RPMI8226 (cell line): Measurements from ENCODE around the gene MARCHF10.
A peak's percentile ranks its signal among the peaks of the same experiment; 100 is the strongest.
"Not testable (repeated sequence)": the region's sequence is repeated elsewhere in the genome, so short reads cannot be mapped to it uniquely, and the experiment has no call there.

ENCODE experiments used
- DNase-seq: peaks from one replicate; pipeline ENCODE4 v3.0.0-alpha.2; 2015

MARCHF10 gene

DNA sequence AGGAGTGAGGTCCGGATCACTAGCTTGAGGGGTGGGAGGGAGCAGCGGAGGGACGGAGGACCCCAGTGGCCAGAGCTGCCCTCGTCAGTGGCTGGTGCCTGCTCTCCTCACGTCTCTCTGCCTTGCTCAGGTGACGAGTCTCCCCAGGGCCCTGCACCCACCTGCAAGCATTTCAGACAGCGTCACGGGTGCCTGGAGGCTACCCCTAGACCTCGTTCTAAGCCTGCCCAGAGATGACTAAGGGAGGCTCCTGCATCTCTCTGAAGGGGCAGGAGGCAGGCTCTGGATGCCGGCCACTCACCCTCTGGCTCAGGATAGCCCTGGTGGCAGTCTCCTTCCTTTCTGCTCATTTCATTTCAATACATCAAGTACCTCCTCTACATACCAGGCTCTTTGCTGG is 111.9 kb downstream of the MARCHF10 start:
- no peak for DNase-seq

DNA sequence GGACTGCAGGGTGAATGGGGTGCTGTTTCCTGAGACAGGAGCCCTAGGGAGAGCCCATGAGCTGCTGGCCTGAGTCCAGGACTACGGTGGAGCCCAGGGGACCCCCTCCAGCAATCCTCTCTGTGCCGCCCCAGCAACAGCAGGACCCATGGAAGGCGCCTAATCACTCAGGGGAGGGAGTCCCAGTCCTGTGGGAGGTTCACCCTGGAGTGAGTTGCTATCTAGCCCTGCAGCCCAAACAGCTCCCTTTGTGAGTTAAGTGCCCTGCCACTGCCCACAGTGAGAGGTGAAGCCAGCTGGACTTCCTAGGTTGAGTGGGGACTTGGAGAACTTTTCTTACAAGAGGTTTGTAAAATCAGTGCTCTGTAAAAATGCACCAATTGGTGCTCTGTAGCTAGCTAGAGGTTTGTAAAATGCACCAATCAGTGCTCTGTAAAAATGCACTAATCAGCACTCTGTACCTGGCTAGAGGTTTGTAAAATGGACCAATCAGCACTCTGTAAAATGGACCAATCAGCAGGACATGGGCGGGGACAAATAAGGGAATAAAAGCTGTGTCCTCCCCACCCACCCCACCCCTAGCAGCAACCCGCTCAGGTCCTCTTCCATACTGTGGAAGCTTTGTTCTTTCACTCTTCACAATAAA is 112.9 kb downstream of the MARCHF10 start:
- not testable (repeated sequence) for DNase-seq

DNA sequence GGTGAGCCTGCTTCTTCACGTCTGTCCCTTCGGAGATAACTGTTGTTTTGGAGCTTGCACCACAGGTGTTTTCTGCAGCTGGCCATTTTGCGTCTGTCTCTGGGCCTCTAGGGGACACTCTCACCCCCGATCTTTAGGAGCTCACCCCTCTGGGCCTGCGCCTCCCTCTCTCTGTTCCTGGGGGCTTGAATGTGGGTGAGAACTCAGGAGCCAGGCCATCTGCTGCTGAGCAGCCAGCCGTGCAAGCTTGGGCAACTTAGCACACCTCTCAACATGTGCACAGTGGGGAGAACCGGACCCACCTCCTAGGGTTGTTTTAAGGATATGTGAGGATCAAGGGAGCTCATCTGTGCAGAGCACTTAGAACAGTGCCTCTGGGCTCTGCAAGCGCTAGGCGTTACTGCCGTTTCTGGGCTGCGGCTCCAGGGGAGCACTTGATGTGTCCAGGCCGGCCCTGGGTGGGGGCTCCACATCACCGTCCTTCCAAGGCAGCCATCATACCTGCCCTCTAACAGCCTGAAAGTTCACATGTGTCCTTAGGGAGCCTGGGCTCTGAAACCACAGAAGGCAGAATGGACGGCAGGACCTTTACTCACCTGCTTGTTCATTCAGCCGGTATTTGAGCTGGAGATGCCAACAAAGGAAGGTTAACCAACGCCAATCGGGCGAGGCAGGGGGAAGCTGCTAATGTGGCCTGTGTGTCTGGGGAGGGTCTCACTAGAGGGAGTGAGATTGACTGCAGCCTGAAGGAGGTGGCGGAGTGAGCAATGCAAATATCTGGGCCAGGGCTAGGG is 114.3 kb downstream of the MARCHF10 start:
- no peak for DNase-seq

DNA sequence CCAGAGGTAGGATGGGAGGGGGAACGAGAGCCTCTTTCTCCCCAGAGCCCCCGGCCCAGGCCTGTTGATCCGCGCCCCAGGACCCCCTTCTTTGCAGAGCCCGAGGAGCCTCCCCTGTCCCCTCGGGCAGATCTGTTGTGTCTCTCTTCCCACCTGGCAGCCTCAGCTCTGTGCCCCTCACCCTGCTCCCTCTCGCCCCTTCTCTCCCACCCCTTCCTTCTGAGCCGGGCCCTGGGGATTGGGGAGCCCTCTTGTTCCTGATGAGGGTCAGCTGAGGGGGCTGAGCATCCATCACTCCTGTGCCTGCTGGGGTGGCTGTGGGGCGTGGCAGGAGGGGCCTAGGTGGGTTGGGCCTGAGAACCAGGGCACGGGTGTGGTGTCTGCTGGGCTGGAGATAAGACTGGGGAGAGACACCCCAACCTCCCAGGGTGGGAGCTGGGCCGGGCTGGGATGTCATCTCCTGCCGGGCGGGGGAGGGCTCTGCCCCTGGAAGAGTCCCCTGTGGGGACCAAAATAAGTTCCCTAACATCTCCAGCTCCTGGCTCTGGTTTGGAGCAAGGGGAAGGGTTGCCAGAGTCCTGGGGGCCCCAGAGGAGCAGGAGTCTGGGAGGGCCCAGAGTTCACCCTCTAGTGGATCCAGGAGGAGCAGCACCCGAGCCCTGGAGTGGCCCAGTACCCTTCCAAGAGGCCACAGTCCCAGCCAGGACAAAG is 115.2 kb downstream of the MARCHF10 start:
- peak; percentile 29 for DNase-seq

DNA sequence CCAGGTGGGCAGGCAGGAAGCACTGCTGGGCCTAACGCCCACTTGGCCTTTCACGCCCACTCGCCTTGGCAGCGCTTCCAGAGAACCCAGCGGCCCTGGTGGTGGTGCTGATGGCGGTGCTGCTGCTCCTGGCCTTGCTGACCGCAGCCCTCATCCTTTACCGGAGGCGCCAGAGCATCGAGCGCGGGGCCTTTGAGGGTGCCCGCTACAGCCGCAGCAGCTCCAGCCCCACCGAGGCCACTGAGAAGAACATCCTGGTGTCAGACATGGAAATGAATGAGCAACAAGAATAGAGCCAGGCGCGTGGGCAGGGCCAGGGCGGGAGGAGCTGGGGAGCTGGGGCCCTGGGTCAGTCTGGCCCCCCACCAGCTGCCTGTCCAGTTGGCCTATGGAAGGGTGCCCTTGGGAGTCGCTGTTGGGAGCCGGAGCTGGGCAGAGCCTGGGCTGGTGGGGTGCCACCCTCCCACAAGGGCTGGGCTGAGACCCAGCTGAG is 115.9 kb downstream of the MARCHF10 start:
- DNase-seq = no peak

DNA sequence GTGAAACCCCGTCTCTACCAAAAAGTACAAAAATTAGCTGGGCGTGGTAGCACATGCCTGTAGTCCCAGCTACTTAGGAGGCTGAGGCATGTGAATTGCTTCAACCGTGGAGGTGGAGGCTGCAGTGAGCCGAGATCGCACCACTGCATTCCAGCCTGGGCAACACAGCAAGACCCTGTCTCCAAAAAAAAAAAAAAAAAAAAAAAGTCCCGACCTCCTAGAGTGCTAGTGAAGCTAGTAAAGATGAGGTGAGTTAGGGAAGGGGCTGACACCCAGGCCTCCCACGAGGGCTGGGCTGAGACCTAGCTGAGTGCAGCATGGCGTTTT is 116.6 kb downstream of the MARCHF10 start:
- not testable (repeated sequence) for DNase-seq

DNA sequence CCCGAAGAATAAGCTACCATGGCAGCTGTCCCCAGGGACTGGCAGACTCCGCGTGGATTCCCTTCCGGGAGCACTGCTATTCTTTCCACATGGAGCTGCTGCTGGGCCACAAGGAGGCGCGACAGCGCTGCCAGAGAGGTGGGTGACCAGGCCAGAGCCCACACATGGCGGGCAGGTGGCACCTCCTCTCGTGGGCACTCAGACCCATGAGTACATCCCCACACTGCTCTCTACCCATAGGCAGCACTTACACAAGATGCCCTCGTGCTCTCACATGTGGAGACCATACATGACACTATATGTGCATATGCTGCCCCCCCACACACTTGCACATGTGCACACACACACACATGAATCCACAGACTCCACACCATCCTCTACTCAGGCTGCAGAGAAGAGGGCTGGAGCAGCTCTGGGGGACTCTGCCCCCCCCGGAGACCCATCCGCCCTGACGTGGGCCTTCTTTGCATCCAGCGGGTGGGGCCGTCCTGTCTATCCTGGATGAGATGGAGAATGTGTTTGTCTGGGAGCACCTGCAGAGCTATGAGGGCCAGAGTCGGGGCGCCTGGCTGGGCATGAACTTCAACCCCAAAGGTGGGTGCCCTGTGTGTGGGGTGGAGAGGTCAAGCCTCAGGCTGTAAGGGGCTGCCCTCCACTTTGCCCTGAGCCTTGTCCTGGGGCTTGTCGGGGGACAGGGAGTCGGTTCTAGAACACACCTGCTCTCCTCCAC is 117.8 kb downstream of the MARCHF10 start:
- DNase-seq = no peak

DNA sequence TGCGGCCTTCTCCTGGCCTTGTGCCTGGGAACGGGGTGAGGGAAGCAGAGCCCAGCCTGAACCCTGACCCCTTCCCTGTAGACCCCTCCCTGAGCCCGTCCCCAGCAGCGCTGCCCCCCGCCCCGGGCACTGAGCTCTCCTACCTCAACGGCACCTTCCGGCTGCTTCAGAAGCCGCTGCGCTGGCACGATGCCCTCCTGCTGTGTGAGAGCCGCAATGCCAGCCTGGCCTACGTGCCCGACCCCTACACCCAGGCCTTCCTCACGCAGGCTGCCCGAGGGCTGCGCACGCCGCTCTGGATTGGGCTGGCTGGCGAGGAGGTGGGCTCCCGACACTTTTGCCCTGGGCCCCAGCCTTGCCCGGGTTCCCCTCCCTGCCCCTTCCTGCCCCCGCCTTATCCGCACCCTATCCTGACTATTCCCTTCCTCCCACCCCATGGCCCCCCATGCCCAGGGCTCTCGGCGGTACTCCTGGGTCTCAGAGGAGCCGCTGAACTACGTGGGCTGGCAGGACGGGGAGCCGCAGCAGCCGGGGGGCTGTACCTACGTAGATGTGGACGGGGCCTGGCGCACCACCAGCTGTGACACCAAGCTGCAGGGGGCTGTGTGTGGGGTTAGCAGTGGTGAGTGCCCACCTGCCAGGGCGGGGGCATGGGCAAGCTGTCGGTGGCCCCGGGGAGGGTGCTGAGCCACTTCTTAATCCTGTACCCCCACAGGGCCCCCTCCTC is 118.5 kb downstream of the MARCHF10 start:
- no peak for DNase-seq

DNA sequence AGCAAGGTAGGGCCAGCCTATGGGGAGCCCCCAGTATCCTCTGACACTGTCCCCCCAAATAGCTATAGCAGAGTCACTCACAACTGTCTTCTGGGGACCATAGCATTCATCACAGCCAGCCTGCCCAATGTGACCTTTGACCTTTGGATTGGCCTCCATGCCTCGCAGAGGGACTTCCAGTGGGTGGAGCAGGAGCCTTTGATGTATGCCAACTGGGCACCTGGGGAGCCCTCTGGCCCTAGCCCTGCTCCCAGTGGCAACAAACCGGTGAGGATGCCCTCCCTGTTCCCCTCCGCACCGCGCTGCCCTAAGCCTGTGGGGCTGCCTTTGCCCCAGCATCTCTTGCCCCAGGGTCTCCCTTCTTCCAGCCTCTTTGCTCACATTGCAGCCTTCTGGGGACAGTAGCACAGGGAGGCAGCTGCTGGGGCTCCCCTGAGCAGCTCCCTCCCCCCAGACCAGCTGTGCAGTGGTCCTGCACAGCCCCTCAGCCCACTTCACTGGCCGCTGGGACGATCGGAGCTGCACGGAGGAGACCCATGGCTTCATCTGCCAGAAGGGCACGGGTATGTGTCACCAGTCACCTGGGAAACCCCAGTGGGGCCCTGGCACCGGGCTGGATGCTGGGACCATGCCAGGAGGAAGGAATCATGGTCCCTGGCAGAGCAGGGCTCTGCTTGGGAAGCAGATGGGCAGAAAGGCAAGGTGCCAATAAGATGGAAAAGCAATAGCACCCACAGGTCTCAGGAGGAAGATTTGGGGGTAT is 119.5 kb downstream of the MARCHF10 start:
- DNase-seq = no peak

DNA sequence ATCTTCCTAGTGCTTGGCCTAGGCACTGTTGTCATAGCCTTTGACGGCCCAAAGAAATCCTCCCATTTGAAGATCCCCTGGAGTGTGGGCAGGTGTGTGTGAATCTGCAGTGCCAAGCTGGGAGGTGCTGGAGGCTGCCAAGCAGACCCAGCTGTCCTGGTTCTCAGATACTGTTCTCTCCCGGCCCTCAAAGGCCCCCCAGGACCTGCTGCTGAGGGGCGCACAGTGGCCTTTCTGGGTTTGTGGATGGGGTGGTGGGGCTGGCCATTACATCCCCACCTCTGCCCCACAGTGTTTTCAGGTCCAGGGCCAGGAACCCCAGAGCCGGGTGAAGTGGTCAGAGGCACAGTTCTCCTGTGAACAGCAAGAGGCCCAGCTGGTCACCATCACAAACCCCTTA is 120.1 kb downstream of the MARCHF10 start:
- DNase-seq = no peak

DNA sequence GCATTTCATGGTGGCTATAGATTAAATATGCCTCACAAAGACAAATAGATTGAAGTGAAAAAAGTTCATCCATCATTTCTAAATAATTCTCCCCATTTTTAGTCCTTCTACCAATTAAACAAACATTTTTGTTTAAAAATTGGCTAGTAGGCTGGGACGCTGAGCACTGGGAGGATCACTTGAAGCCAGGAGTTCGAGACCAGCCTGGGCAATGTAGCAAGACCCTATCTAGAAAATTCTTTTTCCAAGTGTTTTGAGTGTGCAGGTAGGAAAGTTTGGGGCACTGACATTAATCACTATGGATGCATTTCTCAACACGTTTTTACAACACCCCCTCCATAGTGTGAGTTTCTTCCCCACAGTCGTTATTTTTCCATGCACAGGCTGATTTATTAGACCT is 123.9 kb downstream of the MARCHF10 start:
- no peak for DNase-seq

DNA sequence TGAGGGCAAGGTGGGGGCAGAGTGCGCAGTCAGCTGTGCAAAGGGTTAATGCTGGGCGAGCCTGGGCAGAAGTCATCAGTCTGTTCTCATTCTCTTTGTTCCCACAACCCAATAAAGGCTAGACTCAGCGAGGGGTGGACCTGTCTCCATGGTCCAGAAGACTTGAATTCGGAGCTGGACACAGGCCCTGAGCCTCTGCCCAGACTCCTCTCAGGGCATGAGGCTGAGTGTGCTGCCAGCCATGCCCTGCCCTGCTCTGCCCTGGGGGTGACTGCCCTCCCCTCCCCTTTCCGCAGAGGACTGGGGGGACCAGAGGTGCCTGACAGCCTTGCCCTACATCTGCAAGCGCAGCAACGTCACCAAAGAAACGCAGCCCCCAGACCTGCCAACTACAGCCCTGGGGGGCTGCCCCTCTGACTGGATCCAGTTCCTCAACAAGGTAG is 126.2 kb downstream of the MARCHF10 start:
- DNase-seq = no peak

DNA sequence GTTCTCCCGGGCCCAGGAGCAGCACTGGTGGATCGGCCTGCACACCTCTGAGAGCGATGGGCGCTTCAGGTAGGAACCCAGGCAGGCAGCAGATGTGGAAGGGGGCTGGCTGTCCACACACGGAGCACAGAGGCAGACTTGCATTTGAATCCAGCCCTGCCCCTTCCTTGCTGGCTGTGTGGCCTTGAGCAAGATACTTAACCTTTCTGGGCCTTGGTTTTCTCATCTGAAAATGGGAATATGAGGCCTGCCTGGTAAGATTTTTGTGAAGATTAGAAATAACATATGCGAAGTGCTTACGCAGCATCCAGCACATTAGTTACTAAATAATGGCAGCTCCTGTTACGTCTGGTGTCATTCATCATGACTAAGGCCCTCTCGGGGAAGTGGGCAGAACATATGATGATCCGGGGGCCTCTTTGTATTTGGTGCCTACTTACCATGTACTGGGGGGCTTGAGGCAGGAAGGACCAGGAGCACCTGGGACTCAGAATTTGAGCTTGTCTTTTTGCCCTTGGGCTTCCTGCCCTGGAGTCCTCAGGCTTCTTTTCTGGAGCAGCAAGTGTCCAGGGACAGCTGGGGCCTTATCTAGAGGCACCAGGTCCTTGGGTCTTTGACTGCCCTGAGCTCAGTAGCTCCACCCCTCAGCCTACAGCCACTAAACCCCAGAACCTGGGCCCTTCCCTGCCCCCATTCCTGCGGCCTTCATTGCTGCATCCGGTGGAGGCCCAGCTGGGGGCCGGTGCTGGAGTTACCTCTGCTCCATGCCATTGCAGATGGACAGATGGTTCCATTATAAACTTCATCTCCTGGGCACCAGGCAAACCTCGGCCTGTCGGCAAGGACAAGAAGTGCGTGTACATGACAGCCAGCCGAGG is 126.8 kb downstream of the MARCHF10 start:
- no peak for DNase-seq

DNA sequence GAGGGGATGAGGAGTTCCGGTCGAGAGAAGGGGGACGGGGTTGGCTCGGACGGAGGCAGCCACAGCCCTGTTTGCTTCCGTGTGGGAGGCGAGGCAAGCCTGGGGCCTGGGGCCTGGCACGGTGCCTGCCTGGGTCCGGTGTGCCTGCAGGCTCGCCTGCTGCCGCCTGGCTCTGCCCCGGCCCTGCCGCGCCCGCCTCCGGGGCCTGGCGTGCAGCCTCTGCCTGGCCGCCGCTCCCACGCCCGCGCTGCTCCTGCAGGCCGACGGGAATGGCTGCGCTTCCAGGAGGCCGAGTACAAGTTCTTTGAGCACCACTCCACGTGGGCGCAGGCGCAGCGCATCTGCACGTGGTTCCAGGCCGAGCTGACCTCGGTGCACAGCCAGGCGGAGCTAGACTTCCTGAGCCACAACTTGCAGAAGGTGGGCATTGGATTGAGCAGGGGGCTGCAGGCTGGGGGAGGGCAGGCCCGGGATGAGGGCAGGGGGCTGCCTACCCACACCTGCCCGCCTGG is 127.5 kb downstream of the MARCHF10 start:
- no peak for DNase-seq

DNA sequence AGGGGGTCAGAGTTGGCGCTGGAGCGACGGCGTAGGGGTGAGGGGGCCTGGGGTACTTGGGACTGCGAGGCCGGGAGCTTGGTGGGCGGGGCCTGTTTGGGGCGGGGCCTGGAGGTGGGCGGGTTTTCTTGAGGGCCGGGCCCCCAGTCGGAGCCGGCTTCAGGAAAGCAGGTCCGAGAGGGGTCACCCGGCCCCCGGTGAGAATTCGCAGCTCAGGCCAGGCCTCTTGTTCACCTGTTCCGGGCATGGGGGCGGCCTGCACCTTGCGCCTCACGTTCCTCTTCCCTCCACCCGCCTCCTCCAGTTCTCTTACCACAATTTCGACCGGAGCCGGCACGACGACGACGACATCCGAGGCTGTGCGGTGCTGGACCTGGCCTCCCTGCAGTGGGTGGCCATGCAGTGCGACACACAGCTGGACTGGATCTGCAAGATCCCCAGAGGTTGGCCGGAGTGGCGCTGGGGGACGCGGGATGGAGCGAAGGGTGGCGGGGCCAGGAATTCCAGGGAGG is 128.2 kb downstream of the MARCHF10 start:
- DNase-seq = no peak

DNA sequence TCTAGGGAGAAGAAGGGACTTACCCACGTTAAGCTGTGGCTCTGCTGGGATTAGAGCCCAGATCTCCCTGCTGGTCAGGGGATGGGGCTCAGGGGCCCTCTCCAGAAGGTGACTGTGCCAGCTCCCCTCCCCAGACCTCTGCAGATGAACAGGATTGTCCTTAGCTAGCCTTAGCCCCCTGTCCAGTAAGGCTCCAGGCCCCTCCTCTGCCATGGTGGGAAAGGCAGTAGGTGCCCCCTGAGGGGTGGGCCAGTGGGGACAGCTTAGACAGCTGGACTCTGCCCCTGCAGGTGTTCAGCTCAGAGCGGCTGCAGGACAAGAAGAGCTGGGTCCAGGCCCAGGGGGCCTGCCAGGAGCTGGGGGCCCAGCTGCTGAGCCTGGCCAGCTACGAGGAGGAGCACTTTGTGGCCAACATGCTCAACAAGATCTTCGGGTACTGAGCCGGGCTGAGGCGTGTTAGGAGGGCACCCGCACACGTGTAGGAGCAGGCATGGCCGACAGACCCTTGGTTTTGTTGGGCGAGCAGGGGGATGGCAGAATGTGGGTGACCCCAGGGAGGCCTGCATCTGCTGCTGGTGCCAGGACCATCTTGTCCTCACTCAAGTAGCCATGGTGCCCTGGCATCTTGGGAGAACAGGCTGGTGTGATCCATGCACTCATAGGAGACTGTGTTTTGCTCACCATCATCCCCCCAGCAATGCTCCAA is 129.7 kb downstream of the MARCHF10 start:
- DNase-seq = no peak

DNA sequence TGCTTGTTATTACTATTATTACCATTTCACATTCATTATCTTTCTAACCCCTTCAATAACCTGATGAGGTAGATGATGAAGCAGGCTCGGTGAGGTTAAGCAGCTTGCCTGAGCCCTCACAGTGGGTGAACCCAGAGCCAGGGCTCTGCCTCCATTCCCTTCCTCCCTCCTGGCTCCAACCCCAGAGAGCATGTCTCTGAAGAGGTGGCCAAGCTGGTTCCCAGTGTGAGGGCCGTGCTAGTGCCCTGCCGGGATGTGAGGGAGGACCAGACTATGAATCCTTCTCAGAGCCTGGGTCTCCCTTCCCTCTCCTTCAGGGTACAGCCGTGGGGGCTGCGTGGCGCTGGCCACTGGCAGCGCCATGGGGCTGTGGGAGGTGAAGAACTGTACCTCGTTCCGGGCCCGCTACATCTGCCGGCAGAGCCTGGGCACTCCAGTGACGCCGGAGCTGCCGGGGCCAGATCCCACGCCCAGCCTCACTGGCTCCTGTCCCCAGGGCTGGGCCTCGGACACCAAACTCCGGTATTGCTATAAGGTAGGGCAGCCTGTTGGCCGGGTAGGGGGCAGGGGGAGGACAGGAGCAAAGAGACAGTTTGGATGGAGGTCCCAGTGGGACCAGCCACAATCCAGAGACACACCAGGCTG is 131.0 kb downstream of the MARCHF10 start:
- no peak for DNase-seq

DNA sequence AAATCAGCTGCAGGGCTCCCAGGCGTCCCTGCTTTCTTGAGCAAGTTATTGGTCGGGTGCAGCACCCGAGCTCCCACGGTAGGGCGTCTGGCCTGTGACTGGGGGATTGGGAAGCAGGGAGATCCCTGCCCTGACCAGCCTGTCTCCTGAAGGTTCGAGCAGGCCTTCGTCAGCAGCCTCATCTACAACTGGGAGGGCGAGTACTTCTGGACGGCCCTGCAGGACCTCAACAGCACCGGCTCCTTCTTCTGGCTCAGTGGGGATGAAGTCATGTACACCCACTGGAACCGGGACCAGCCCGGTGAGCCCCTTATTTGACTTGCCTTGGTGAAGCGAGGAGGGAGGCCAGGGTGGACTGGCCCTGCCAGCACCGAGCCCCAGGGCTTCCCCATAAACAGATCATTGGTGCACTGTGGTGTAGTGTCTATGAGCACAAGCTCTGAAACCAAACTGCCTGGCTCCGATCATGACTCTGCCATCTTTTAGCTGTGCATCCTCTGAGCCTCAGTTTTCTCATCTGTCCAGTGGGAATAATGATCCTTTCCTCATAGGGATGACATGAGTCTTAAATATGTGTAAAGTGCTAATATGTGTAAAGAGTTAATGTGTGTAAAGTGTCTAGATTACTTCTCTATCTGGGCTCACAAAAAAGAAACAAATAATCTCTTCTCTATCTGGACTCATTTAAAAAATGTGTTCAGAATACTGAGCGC is 131.7 kb downstream of the MARCHF10 start:
- DNase-seq = no peak
